ENCODE data around the gene MAEA. TPM values are rescaled to one million over a fixed set of nuclear protein-coding genes. Genes with fewer than 3 reads are reported as not detected.

Gene MAEA
- total RNA-seq, result 100 to 1,000 TPM in 1 of 2 donors, 10 to 100 TPM in 1; 76.0 to 110 TPM

- H3K4me3 ChIP-seq, result peak within 1 kb of the TSS; percentile 91 to 92
- H3K27ac ChIP-seq, result peak within 1 kb of the TSS; percentile 79 to 86
- H3K36me3 ChIP-seq, result no peaks in the 10 kb centered on the region
- TF ChIP-seq POLR2AphosphoS5 (IDR thresholded peaks at IDR 0.05) (peak; percentile 97), POLR2A (IDR thresholded peaks at IDR 0.05) (peak; percentile 71), CTCF (IDR thresholded peaks at IDR 0.05) (peak in 1 of 4 experiments; percentile 3)
- WGBS, result under 1% methylated on average over 88 of the region's 95 CpGs
- no peaks in the 10 kb centered on the region for H3K9me3 ChIP-seq
- peak; percentile 96 for DNase-seq (ENCODE audit: low spot score)
- peaks cover 7% of the 10 kb centered on the region for H3K4me1 ChIP-seq (replicated peaks)
- intact Hi-C loops (cut with DNase I), result loop anchor here (5.0 kb wide), 1 partner anchor 58 kb away; the partner anchor contains the start of gene UVSSA
- no peaks in the 10 kb centered on the region for H3K27me3 ChIP-seq (replicated peaks; ENCODE audit: insufficient read depth)
Measured at GRCh38 chr4:1289207-1290164, at the start of gene MAEA. Gene MAEA, plus strand, starts transcription at chr4:1289891. Its CDS starts 23 bp downstream, at chr4:1289914.

- H3K36me3 ChIP-seq, result peaks cover 0 to 9% of the 10 kb centered on the region in 2 donors
- 95% methylated on average over 12 of the region's 22 CpGs for WGBS
Measured at GRCh38 chr4:1239950-1240307, 49.8 kb upstream of the MAEA start.

DNA sequence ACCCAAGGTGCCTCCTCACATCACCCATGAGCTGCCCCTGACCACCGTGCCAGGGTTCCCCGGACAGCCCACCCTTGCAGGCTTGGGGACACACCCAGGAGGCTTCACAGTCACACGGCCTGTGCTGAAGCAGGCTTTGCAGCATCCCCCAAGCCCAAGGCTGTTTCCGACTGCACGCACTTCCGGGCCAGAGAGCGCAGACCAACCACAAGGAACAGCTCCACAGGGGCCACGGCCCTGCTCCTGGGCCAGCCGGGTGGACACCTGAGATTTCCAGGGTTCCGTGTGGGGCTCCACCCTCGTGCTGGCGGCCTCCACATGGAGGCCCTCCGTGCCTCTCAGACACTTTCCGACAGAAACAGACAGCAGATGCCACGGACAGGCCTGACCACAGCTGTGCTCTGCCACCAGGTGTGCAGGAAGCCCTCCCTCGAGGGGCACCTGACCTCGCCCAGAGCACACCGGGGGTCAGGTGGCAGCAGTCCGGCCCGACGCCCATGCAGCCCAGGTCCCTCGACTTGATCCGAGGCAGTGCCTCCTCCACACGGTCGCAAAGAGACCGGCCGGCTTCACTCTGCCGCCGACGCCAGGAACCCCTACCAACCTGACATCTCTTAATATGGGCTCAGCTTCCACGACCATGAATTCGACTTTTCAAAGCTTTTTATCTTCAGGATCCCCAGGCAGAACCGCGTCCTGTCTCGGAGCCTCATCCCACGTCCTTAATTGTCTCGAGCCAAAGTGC lies 48.8 kb upstream of the MAEA start:
- intact Hi-C loops (cut with DNase I), result no loop called here
- TF ChIP-seq CTCF (IDR thresholded peaks at IDR 0.05) (no peak), POLR2AphosphoS5 (IDR thresholded peaks at IDR 0.05) (no peak), POLR2A (IDR thresholded peaks at IDR 0.05) (no peak)
- 83% methylated on average over 37 of the region's 37 CpGs for WGBS
- Histone ChIP-seq H3K9me3 (no peaks in the 10 kb centered on the region), H3K4me1 (replicated peaks) (peaks cover 30% of the 10 kb centered on the region), H3K36me3 (no peaks in the 10 kb centered on the region), H3K4me3 (no peak overlapping the region), H3K27ac (no peak overlapping the region), H3K27me3 (replicated peaks; ENCODE audit: insufficient read depth) (no peaks in the 10 kb centered on the region)
- DNase-seq (ENCODE audit: low spot score), result no peak

More at GRCh38 chr4:1239950-1240307, 49.8 kb upstream of the MAEA start:
- DNase-seq (ENCODE audit: low spot score), result no peak
- Histone ChIP-seq H3K4me3 (no peak overlapping the region), H3K27me3 (replicated peaks; ENCODE audit: insufficient read depth) (no peaks in the 10 kb centered on the region), H3K9me3 (no peaks in the 10 kb centered on the region), H3K27ac (no peak overlapping the region), H3K4me1 (replicated peaks) (peaks cover 27% of the 10 kb centered on the region)
- intact Hi-C loops (cut with DNase I), result no loop called here
- TF ChIP-seq POLR2A (IDR thresholded peaks at IDR 0.05) (no peak), CTCF (IDR thresholded peaks at IDR 0.05) (no peak), POLR2AphosphoS5 (IDR thresholded peaks at IDR 0.05) (no peak)

DNA sequence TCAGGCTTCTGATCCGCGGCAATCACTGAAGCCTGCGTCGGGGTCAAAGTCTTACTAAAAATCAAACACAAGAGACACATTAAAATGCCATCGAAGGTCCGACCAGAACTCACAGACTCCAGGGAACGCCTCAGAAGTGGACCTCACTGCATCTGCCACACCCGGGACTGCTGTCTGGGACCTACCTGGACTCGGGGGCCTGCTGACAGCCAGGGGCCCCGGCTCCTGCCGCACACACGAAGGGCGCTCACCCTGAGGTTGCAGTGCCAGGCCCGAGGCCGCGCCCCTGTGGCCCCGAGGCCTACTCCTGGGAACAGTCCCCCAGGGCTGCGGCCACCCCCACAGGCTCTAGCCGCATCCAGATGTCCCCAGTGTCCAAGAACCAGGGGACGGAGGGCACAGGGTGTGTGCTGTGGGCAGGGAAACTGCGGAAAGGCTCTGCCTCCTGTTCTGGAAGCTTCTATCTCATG lies 48.2 kb upstream of the MAEA start:
- Histone ChIP-seq H3K9me3 (no peaks in the 10 kb centered on the region), H3K4me1 (replicated peaks) (peaks cover 36% of the 10 kb centered on the region), H3K36me3 (no peaks in the 10 kb centered on the region), H3K4me3 (no peak overlapping the region), H3K27ac (no peak overlapping the region), H3K27me3 (replicated peaks; ENCODE audit: insufficient read depth) (no peaks in the 10 kb centered on the region)
- WGBS, result 83% methylated on average over 21 of the region's 21 CpGs
- DNase-seq (ENCODE audit: low spot score), result no peak
- no peak for TF ChIP-seq POLR2A (IDR thresholded peaks at IDR 0.05)
- TF ChIP-seq CTCF (IDR thresholded peaks at IDR 0.05), result no peak
- TF ChIP-seq POLR2AphosphoS5 (IDR thresholded peaks at IDR 0.05), result no peak
- intact Hi-C loops (cut with DNase I), result no loop called here
